ENCODE data around the gene ATP2C2. TPM values are rescaled to one million over a fixed set of nuclear protein-coding genes. Genes with fewer than 3 reads are reported as not detected.

Gene ATP2C2
- total and polyA plus RNA-seq, 2 of the 8 experiments (the other 6 are each of a cell fraction or from before 2014, with no cell fraction given): 1.2 to 2.8 TPM

GRCh38 chr16:84504420-84505248 lies 136.3 kb downstream of the ATP2C2 start, which contains the start of gene MEAK7 (continued):
- TF ChIP-seq CEBPB (IDR thresholded peaks at IDR 0.05; ENCODE audit: low read depth, low read length) (no peak), CBX8 (IDR thresholded peaks at IDR 0.05; ENCODE audit: borderline replicate concordance, low read depth, low read length) (no peak), CHD1 (IDR thresholded peaks at IDR 0.05; ENCODE audit: low read depth, low read length) (no peak), CBX5 (IDR thresholded peaks at IDR 0.05; ENCODE audit: low read depth, low read length) (no peak), RNF2 (IDR thresholded peaks at IDR 0.05; ENCODE audit: borderline replicate concordance, low read depth, low read length, missing control alignments, poor library complexity, severe bottlenecking) (no peak), EZH2 (IDR thresholded peaks at IDR 0.05; ENCODE audit: low read depth, low read length, severe bottlenecking) (no peak), POU5F1 (IDR thresholded peaks at IDR 0.05; ENCODE audit: low read depth, low read length) (no peak), CREB1 (IDR thresholded peaks at IDR 0.05) (no peak; the same call in 1 of the 2 replicates), TCF12 (IDR thresholded peaks at IDR 0.05; ENCODE audit: low read depth, low read length) (no peak), ASH2L (IDR thresholded peaks at IDR 0.05; ENCODE audit: low read length) (no peak), BACH1 (IDR thresholded peaks at IDR 0.05; ENCODE audit: low read length) (no peak), SIX5 (IDR thresholded peaks at IDR 0.05; ENCODE audit: low read depth, low read length) (no peak), RAD21 (IDR thresholded peaks at IDR 0.05 in 1 of 2, conservative IDR thresholded peaks at IDR 0.05 in 1 of 2; ENCODE audit: low read depth in 2 of 2, low read length in 2 of 2) (no peak), ZNF274 (IDR thresholded peaks at IDR 0.05; ENCODE audit: borderline replicate concordance, extremely low read depth, low read length) (no peak), YY1 (IDR thresholded peaks at IDR 0.05; ENCODE audit: low read depth, low read length) (no peak), JUND (IDR thresholded peaks at IDR 0.05; ENCODE audit: low read length) (peak; percentile 35; the same call in 1 of the 2 replicates), NRF1 (IDR thresholded peaks at IDR 0.05; ENCODE audit: low read depth, low read length) (no peak), GTF2F1 (IDR thresholded peaks at IDR 0.05; ENCODE audit: borderline replicate concordance, low read depth, low read length) (no peak), SRF (IDR thresholded peaks at IDR 0.05; ENCODE audit: low read depth, low read length) (no peak)
- TF ChIP-seq, protein P1, sequence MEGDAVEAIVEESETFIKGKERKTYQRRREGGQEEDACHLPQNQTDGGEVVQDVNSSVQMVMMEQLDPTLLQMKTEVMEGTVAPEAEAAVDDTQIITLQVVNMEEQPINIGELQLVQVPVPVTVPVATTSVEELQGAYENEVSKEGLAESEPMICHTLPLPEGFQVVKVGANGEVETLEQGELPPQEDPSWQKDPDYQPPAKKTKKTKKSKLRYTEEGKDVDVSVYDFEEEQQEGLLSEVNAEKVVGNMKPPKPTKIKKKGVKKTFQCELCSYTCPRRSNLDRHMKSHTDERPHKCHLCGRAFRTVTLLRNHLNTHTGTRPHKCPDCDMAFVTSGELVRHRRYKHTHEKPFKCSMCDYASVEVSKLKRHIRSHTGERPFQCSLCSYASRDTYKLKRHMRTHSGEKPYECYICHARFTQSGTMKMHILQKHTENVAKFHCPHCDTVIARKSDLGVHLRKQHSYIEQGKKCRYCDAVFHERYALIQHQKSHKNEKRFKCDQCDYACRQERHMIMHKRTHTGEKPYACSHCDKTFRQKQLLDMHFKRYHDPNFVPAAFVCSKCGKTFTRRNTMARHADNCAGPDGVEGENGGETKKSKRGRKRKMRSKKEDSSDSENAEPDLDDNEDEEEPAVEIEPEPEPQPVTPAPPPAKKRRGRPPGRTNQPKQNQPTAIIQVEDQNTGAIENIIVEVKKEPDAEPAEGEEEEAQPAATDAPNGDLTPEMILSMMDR (IDR thresholded peaks at IDR 0.05; ENCODE audit: control extremely low read depth in 1 of 3, insufficient read depth in 1 of 3, low read depth in 1 of 3, low read length in 3 of 3): peak in 2 of 3 experiments; percentile 2 to 9; a peak in 2 of 4 replicates
- TF ChIP-seq, protein P2, sequence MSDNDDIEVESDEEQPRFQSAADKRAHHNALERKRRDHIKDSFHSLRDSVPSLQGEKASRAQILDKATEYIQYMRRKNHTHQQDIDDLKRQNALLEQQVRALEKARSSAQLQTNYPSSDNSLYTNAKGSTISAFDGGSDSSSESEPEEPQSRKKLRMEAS (IDR thresholded peaks at IDR 0.05): no peak

Measured in H1 (cell line).